NCI-H1105 treated with DMSO at 0.1 percent for 48 hours (cell line): ENCODE measurements around the gene STN1.

Experiments used
- DNase-seq: peaks from one replicate; lab custom pipeline; 2025; lab: John Stamatoyannopoulos, UW

The STN1 gene

GRCh38 chr10:103918053-103918846 lies at the start of gene STN1:
STN1 (minus strand) TSS chr10:103918184; CDS start chr10:103917594, 590 bp downstream.
- peak; percentile 81 for DNase-seq

DNA sequence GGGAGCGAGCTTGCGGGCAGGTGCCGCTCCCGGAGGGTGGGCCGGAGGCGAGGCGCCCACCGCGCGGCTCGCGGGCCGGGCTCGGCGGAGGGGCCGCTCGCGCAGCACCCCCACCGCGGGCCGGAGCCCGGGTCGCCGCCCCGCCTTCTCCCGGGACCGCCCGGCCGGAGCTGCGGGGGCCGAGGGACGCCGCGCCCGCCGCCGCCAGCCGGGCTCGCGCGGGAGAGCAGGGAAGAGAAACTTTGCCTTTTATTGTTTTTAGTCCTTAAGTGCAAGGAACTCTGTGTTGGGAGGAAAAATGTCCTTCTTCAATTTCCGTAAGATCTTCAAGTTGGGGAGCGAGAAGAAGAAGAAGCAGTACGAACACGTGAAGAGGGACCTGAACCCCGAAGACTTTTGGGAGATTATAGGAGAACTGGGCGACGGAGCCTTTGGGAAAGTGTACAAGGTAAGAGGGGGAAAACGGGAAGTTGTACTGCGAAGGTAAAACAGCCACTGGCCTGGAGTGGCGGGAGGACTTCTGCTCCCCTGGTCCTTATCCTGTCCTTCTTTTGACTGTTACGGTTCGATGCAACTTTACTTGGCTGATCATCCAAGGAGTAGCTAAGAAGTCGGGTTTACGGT lies 49.6 kb upstream of the STN1 start:
- peak; percentile 16 for DNase-seq

DNA sequence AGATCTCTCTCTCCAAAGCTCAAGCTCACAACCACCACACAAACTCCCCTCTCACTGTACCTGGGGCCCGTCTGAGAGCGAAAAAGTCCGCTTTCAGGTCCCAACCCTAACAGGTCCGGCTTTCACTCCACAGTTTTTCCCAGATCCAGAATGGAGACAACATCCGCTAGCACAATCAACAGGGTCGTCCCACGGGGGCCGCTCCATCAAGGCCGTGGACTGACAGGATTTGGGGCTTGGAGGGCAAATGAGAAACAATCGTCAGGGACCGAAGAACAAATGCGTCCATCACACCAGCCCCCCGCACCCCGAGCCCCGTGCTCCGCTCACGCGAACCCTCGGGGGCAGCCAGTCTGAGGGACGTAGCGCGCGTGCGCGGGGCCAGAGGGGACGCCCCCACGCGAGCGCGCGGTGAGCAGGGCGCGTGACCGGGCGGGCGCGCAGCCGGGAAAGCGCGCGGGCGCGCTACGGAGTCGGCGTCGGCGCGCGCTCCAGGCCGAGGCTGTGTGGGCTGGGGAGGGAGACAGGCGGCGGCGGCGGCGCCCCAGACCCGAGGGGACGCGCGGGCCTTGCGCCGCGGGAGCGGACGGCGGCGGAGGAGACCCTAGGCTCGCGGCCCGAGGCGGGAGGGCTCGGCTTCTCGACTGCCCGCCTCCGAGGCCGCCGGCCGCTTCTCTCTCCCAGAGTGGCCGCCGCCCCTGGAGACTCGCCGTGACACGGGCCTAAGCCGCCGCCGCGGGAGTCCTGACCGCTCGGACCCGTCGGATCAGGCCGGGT lies 48.9 kb upstream of the STN1 start, which contains the start of gene SLK:
TSS of gene SLK (plus strand) at position 470 of the 777 bp plus-strand sequence. CDS start 606 bp downstream, outside the sequence.
- peak; percentile 53 for DNase-seq

DNA sequence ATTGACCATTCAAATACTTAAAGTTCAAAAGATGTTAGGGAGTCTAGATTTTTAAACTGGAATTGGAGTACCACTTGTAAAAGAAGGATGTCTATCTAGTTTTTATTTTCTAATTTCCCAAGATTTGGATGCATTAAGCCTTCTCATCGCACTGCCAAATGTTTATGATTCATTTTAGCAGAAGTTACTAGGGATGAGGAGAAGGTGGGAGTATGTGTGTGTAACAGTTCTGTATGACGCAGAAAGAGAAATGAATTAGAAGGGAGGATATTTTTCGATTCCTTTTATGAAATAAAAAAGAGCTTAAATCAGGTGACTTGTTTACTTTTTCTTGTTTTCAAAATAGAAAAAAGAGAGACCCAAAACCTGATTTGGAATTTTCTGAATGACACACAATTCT lies 42.1 kb upstream of the STN1 start:
- no peak for DNase-seq

DNA sequence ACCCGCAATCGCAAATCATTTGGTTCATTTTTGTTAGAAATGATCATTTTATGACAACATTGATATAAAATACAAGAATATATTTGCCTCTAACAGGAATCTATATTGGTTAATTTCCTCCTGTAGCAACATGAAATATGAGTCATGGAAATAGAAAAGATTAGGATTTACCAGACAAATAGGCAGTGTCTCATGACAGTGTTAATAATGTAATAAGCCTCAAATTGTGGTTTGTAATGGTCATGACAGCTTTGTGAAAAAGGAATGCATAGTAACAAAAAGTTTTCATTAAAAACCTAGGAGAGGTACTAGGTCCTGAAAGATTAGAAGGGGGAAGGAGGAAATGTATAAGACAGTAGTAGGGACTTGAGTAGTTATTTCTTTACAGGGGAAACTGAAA lies 41.0 kb upstream of the STN1 start:
- DNase-seq, result no peak

DNA sequence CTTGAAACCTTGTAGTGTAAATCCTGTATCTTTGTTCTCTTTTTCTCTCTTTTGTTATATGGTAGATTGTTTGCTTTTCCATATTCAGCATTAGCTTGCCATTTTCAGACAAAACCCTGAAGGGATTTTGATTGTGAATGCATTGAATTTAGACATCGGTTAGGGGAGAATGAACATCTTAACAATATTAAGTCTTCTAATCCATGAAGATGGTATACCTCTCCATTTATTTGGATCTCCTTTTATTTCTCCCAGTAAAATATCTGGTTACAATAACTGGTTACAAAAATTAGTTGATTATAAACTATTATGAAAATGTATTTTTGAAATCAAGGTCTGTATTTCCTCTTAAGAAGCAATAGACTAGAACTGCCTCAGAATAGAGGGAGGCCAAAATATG lies 36.6 kb upstream of the STN1 start:
- DNase-seq, result no peak

- DNase-seq, result no peak
These were observed 34.0 kb upstream of the STN1 start for GRCh38 chr10:103951942-103952341.

- DNase-seq, result no peak
These were observed 33.2 kb upstream of the STN1 start for GRCh38 chr10:103951183-103951582.

GRCh38 chr10:103949728-103950127 lies 31.7 kb upstream of the STN1 start:
- DNase-seq, result no peak

DNA sequence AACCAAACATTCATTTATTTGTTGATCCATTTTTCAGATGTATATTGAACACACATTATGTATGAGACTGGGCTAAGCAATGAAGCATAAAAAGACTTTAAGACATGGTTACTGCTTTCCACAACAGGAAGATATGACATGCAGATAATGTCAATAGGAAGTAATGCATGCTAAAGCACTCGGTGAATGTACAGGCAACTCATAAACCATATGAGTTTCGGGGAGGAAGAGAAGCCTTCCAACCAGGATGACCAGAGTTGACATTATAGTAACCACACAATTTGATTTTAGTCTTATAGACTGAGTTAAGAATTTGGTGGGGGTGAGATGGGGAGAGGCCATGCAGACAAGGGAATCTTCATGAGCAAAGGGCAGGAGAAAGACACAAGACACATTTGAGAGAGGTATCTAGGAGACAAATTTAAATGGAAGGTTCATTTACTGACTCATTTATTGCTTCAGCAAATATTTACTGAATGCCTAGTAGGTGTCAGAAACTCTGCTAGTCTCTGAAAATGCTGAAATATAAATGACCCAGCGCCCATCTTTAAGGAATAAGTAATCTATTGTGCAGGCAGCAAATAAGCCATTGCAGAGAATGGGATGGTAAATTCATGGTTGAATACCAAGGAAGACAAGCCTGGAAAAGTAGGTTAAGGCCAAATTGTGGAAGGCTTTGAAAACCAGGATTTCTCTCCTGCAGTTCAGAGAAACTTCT lies 30.0 kb upstream of the STN1 start:
- DNase-seq, result no peak

GRCh38 chr10:103942866-103943265 lies 24.9 kb upstream of the STN1 start:
- DNase-seq, result no peak

DNA sequence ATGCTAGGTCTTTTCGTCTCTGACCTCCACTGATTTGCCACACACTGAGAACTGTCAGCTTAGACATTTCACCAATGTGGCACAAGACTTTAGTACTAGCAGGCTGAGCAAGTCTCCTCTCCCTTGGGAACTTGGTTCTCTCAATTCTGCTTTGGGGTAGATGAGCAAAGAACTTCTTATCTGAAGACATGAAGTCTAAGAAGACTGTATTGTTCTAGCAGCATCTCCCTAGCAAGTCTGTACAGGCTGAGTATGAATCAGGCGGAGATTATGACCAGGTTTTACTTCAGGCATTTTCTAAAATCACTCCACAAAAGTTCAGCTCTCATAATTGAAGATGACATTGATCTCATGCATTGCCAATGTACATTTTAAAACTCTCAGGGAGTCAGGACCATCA lies 23.8 kb upstream of the STN1 start:
- DNase-seq, result no peak

DNA sequence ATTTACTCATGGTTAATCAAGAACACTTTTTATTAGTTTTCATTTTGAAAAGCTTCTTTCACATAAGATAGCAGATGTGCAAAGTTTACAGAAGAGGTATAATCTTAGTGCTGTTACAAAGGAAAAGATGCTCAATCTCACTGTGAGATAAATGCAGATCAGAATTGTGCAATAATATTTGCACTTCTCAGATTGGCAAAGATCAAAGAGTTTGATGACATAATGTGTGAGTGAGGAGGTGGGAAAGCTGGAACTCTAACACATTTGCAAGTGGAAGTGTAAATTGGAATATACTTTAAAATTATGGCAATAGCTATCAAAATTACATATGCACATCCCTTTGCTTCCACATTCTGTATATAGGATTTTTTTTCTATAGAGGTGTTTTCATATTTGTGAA lies 21.5 kb upstream of the STN1 start:
- no peak for DNase-seq

DNA sequence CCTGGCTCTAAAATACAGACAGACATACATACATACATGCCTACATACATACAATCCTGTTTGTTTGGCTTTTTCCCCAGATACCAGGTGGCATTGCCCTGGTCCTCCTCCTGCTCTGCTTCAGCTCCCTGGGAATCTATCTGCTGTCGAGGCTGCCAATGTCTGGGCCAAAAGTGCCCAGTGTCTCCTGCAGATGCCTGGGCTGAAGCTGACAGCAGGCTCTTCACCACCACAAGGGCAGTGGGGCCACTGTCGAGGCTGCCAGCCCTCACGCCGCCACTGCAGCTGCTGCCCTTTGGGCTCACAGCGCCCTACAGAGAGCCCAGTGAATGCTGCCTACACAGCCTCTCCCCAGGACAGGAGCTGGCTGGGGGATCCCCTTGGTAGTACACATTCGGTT lies 18.0 kb upstream of the STN1 start:
- no peak for DNase-seq

DNA sequence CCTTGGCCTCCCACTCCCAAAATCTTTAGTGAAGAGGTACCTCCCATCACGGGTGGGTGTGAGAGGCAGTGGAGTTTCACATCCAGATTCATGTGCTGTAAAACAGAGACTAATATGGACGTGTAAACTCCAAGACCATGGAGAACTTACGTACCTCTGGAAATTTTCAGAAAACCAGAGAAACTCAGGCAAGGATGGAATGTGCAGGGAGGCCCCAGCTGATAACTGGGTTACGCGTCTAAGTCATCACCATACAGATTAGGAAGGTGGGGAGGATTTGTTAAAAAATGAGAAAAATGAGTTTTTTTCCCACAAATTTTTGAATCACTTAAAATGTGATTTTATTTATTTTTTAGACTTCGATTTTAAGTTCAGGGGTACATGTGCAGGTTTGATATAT lies 16.3 kb upstream of the STN1 start:
- no peak for DNase-seq

- no peak for DNase-seq
These were observed 15.7 kb upstream of the STN1 start for GRCh38 chr10:103933557-103934121.

DNA sequence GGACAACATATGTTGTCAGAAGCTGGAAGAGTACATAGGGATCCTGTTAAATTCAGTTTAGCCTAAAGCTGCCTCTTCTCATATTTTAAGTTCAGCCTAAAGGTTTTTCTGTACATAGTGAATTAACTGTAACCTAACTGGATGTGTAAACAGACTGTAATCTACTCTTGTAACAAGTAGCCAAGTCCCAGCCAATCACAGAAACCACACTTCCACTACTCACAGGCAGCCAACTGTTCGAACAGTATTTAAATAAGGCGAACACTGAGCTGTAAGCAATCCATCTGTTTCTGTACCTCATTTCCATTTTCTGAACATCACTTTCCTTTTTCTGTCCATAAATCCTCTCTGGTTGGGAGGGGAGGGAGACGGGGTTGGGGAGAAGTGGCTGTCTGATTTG lies 15.0 kb upstream of the STN1 start:
- DNase-seq, result no peak

DNA sequence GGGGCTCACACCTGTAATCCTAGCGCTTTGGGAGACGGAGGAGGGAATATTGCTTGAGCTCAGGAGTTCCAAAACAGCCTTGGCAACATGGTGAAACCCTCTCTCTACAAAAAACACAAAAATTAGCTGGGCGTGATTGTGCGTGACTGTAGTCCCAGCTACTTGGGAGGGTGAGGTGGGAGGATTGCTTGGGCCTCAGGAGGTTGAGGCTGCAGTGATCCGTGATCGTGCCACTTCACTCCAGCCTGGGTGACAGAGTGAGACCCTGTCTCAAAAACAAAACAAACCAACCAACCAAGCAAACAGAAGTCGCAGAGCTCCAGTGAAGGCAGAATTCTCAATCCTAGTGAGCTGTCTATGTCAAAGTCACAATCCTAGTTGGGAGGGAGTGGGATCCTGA lies 14.3 kb upstream of the STN1 start:
- DNase-seq, result no peak

DNA sequence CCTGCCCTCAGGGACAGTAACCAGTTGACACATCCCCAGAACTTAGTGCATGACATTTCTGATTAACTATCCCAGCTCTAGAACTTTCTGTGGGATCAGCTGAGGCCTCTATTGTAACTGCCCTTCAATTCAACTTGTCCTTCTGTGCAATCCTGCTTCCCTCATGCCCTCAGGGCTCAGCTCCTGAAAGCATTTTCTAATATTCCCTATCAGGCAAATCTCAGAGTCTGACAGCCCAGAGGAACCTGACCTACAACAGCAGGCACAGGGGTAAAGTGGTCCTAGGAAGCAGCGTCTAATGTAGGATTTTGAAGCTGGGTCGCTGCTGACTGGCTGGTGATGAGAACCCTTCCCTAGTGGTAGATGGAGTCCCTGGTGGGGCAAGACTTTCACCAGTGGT lies 13.6 kb upstream of the STN1 start:
- DNase-seq, result no peak

GRCh38 chr10:103930881-103931280 lies 12.9 kb upstream of the STN1 start:
- DNase-seq, result no peak

DNA sequence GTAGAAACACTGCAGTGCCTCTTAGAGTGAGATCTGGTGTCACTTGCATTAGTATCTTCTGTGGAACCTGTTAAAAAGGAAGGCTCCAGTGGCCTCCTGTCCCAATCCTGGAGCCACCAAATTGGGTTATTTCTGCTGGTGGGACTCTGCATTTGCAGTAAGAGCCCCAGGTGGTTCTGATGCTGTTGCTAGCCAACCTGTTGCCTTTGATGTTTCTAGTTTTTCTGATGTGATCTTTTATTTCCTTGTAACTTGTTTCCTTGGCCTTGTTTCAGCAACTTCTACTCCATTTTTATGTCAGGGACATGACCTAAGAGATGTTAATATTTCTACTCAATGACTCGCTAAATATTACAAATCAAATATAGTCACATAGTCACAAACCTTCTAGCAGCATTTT lies 12.5 kb upstream of the STN1 start:
- no peak for DNase-seq

- no peak for DNase-seq
These were observed 11.5 kb upstream of the STN1 start for GRCh38 chr10:103929381-103929921.
